ENCODE results near the gene HIVEP1. TPM values are rescaled to one million over a fixed set of nuclear protein-coding genes. Genes with fewer than 3 reads are reported as not detected.
A peak's percentile ranks its signal among the peaks of the same experiment; 100 is the strongest.

The HIVEP1 gene
- total RNA-seq, 1 donor from 2014 or later: 48.9 TPM

GRCh38 chr6:12022953-12023388 is 10.9 kb downstream of the HIVEP1 start:
- H3K4me1 Mint-ChIP-seq (ENCODE audit: low read depth, unreplicated experiment): peaks cover 37% of the 10 kb centered on the region
- H3K36me3 ChIP-seq (ENCODE audit: insufficient read depth, low read length): peaks cover 11% of the 10 kb centered on the region
- H4K20me1 ChIP-seq (ENCODE audit: insufficient read depth, low read length): peaks cover 23% of the 10 kb centered on the region
- no peak overlapping the region for H2AFZ ChIP-seq (ENCODE audit: low read depth, low read length)
- H3K36me3 Mint-ChIP-seq (ENCODE audit: low read depth, unreplicated experiment): peaks cover 32% of the 10 kb centered on the region
- H3K9me3 Mint-ChIP-seq (ENCODE audit: unreplicated experiment): peaks cover 3% of the 10 kb centered on the region
- no peak for TF ChIP-seq EZH2 (IDR thresholded peaks at IDR 0.05; ENCODE audit: insufficient read depth, low read length)
- TF ChIP-seq CTCF (IDR thresholded peaks at IDR 0.05; ENCODE audit: insufficient read depth, low read depth, low read length): no peak
- no peak overlapping the region for H3K4me3 ChIP-seq (ENCODE audit: insufficient read depth, low read depth, low read length)
- H3K27me3 ChIP-seq (ENCODE audit: insufficient read depth, low read length): no peaks in the 10 kb centered on the region
- no peak overlapping the region for H3K4me2 ChIP-seq (ENCODE audit: low read length)
- peaks cover 12% of the 10 kb centered on the region for H3K4me1 ChIP-seq (ENCODE audit: insufficient read depth, low read length)
- peaks cover 74% of the 10 kb centered on the region for H3K79me2 ChIP-seq (ENCODE audit: insufficient read depth, low read length)
- FAIRE-seq: no peak
- H3K27ac Mint-ChIP-seq (ENCODE audit: unreplicated experiment): no peak overlapping the region
- no peaks in the 10 kb centered on the region for H3K9me3 ChIP-seq (ENCODE audit: insufficient read depth, low read depth, low read length)
- no peaks in the 10 kb centered on the region for H3K27me3 Mint-ChIP-seq (ENCODE audit: low read depth, unreplicated experiment)
- no peak for DNase-seq (ENCODE audit: low read depth)
- no peak overlapping the region for H3K4me3 Mint-ChIP-seq (ENCODE audit: unreplicated experiment)
- no peak overlapping the region for H3K9ac ChIP-seq (ENCODE audit: low read length)
- no peak overlapping the region for H3K27ac ChIP-seq (ENCODE audit: low read depth, low read length)

GRCh38 chr6:12024216-12024615 is 12.1 kb downstream of the HIVEP1 start:
- no peak overlapping the region for H2AFZ ChIP-seq (ENCODE audit: low read depth, low read length)
- H3K4me1 ChIP-seq (ENCODE audit: insufficient read depth, low read length): peaks cover 12% of the 10 kb centered on the region
- Mint-ChIP-seq H3K4me3 (ENCODE audit: unreplicated experiment) (no peak overlapping the region), H3K27ac (ENCODE audit: unreplicated experiment) (no peak overlapping the region), H3K4me1 (ENCODE audit: low read depth, unreplicated experiment) (peaks cover 37% of the 10 kb centered on the region), H3K36me3 (ENCODE audit: low read depth, unreplicated experiment) (peaks cover 33% of the 10 kb centered on the region), H3K27me3 (ENCODE audit: low read depth, unreplicated experiment) (no peaks in the 10 kb centered on the region), H3K9me3 (ENCODE audit: unreplicated experiment) (peaks cover 3% of the 10 kb centered on the region)
- no peak for TF ChIP-seq EZH2 (IDR thresholded peaks at IDR 0.05; ENCODE audit: insufficient read depth, low read length)
- no peak for TF ChIP-seq CTCF (IDR thresholded peaks at IDR 0.05; ENCODE audit: insufficient read depth, low read depth, low read length)
- H3K4me3 ChIP-seq (ENCODE audit: insufficient read depth, low read depth, low read length): no peak overlapping the region
- H3K9me3 ChIP-seq (ENCODE audit: insufficient read depth, low read depth, low read length): no peaks in the 10 kb centered on the region
- peaks cover 25% of the 10 kb centered on the region for H4K20me1 ChIP-seq (ENCODE audit: insufficient read depth, low read length)
- no peak overlapping the region for H3K4me2 ChIP-seq (ENCODE audit: low read length)
- no peak overlapping the region for H3K9ac ChIP-seq (ENCODE audit: low read length)
- peaks cover 85% of the 10 kb centered on the region for H3K79me2 ChIP-seq (ENCODE audit: insufficient read depth, low read length)
- H3K27me3 ChIP-seq (ENCODE audit: insufficient read depth, low read length): no peaks in the 10 kb centered on the region
- no peak overlapping the region for H3K27ac ChIP-seq (ENCODE audit: low read depth, low read length)
- peaks cover 3% of the 10 kb centered on the region for H3K36me3 ChIP-seq (ENCODE audit: insufficient read depth, low read length)
- DNase-seq (ENCODE audit: low read depth) (no peak), FAIRE-seq (no peak)

- no peak overlapping the region for H3K4me3 ChIP-seq (ENCODE audit: insufficient read depth, low read depth, low read length)
- peak overlapping the region; percentile 47 for H3K4me2 ChIP-seq (ENCODE audit: low read length)
- Mint-ChIP-seq H3K9me3 (ENCODE audit: unreplicated experiment) (peaks cover 3% of the 10 kb centered on the region), H3K27me3 (ENCODE audit: low read depth, unreplicated experiment) (no peaks in the 10 kb centered on the region), H3K4me3 (ENCODE audit: unreplicated experiment) (no peak overlapping the region), H3K4me1 (ENCODE audit: low read depth, unreplicated experiment) (peaks cover 37% of the 10 kb centered on the region), H3K36me3 (ENCODE audit: low read depth, unreplicated experiment) (peaks cover 29% of the 10 kb centered on the region), H3K27ac (ENCODE audit: unreplicated experiment) (no peak overlapping the region)
- no peak overlapping the region for H3K9ac ChIP-seq (ENCODE audit: low read length)
- no peaks in the 10 kb centered on the region for H3K27me3 ChIP-seq (ENCODE audit: insufficient read depth, low read length)
- TF ChIP-seq EZH2 (IDR thresholded peaks at IDR 0.05; ENCODE audit: insufficient read depth, low read length): no peak
- no peak for TF ChIP-seq CTCF (IDR thresholded peaks at IDR 0.05; ENCODE audit: insufficient read depth, low read depth, low read length)
- peaks cover 86% of the 10 kb centered on the region for H3K79me2 ChIP-seq (ENCODE audit: insufficient read depth, low read length)
- H3K4me1 ChIP-seq (ENCODE audit: insufficient read depth, low read length): peaks cover 12% of the 10 kb centered on the region
- H2AFZ ChIP-seq (ENCODE audit: low read depth, low read length): no peak overlapping the region
- H4K20me1 ChIP-seq (ENCODE audit: insufficient read depth, low read length): peaks cover 25% of the 10 kb centered on the region
- FAIRE-seq (peak; percentile 78), DNase-seq (ENCODE audit: low read depth) (peak; percentile 78)
- H3K27ac ChIP-seq (ENCODE audit: low read depth, low read length): peak overlapping the region; percentile 50
- H3K36me3 ChIP-seq (ENCODE audit: insufficient read depth, low read length): peaks cover 3% of the 10 kb centered on the region
- no peaks in the 10 kb centered on the region for H3K9me3 ChIP-seq (ENCODE audit: insufficient read depth, low read depth, low read length)
These were observed 12.8 kb downstream of the HIVEP1 start for GRCh38 chr6:12024699-12025434.
